GM12874 (cell line): ENCODE results near the gene SSB.

Source experiments
- TF ChIP-seq, protein P1 (sequence below): IDR thresholded peaks from 2 replicates; pipeline ENCODE4 v1.5.1; 2011; ENCODE audit warnings: low read depth, mild to moderate bottlenecking, control low read depth, low read length, moderate library complexity; ENCODE audit not compliant: insufficient read depth

Gene SSB

DNA sequence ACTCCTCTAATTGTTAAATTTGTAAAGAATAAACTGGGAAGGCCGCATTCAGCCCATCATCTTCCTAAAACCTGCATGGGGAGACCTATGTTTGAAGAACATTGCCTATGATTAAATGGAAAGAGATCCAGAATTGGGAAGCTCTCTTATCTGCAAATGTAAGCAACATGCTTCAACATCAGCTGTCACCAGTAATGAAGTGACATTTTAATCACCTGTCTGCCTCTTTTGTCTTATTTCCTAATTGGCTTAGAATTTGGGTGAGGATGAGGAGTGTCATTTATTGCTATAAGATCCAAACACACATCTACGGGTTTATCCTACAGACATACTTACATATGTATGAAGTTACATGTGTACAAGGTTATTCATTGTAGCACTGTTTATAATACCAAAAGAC lies 26.0 kb upstream of the SSB start:
- TF ChIP-seq, protein P1, sequence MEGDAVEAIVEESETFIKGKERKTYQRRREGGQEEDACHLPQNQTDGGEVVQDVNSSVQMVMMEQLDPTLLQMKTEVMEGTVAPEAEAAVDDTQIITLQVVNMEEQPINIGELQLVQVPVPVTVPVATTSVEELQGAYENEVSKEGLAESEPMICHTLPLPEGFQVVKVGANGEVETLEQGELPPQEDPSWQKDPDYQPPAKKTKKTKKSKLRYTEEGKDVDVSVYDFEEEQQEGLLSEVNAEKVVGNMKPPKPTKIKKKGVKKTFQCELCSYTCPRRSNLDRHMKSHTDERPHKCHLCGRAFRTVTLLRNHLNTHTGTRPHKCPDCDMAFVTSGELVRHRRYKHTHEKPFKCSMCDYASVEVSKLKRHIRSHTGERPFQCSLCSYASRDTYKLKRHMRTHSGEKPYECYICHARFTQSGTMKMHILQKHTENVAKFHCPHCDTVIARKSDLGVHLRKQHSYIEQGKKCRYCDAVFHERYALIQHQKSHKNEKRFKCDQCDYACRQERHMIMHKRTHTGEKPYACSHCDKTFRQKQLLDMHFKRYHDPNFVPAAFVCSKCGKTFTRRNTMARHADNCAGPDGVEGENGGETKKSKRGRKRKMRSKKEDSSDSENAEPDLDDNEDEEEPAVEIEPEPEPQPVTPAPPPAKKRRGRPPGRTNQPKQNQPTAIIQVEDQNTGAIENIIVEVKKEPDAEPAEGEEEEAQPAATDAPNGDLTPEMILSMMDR: no peak

DNA sequence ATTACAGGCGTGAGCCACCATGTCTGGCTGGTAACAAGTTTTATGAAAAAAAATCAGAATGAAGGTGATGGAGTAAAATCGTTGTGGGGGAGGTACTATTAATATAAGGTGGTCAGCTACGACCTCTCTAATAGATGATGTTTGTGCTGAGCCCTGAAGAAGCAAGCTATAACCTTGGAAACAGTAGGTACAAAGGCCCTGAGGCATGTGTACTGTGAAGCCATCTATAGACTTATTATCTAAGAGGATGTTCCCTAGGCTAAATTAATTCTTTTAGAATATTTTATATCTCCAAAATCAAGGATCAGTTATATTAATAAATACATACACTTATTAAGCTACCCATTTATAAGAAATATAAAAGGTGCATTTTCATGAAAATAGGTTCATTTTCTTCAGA lies 23.3 kb upstream of the SSB start:
- TF ChIP-seq, protein P1: no peak

DNA sequence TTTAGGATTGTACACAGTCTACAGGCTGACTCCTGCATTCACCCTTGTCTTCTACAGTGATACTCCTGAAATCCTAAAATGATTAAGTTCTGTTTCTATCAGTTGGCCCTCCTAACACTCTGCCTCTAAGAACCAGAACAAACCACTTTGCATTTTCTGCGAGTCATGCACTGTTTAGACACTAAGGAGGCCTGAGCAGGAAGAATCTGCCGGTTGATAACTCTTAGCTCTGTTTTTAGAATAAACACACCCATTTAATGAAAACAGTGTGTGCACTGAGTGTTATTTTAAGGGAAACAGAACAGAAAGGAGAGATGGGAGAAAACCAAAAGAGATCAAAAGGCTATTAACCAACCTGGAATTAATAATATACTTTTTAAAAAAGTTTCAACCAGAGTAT lies 22.9 kb upstream of the SSB start:
- TF ChIP-seq, protein P1: no peak

DNA sequence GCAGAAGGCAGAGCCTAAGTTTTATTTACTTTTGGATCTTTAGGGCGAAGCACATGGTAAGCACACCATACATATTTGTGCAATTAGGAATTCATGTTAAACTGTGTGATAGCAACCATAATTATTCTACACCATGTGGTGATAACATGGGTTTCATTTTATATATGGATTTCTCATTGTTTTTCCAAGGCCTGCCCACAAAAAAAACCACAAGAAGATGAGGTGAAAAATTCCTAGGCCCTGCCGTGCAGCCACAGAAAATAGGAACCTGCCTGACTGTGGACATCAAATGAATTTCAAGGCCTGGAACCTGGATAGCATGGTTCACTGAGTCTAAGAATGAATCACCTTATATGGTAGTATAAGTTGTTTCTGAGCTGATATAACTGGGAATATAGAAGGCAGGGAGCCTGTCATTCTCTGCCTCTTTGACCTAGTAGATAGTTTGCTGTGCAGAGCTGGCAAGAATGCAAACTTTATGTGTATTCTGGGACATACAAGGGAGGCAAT lies 22.4 kb upstream of the SSB start:
- TF ChIP-seq, protein P1: no peak

DNA sequence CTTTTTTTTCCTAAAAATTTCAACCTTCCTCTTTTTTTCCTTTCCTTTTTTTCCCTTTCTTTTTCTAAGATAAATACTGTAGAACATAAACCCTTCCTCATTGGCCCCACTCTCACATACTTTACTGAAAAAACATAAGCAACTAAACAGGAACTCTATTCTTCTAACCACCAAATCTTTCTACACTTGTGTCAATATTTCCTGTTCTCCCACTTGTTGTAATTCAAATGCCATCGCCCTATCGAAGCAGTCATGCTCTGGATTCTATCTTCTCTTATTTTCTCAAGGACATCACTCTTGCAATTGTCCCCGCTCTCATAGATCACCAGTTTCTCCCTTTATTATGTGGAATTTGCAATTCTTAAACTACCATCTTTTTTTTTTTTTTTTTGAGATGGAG lies 20.2 kb upstream of the SSB start:
- TF ChIP-seq, protein P1: no peak

DNA sequence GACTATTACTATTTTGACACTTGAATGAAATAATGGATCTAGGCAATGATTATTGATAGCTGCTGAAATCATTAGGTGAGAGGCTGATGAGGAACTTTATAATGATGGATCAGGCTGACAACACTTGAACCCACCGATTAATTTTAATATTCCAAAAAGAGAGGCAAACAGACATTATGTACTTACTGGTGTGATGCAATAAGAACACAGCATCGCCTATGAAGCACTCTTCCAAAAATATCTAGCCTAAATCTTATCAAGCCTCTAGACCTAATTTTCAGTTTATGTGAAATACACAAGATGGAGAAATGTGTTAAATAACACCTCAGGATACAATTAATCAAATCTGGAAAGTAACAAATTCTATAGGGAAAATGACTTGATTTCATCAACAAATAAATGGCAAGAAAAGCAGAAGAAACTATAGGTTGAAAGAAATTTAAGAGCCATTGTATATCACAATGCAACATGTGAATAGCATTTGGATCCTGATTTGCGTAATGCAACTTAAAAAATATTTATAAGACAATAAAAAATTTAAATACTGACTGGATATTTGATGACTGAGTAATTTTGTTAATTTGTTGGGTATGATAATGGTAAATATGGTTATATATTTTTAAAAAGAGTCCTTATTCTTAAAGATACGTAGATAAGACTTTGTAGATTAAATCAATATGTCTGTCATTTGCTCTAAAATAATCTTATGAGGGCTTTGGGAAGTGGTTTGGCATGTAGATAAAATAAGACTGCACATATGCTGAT lies 17.2 kb upstream of the SSB start:
- TF ChIP-seq, protein P1: no peak

DNA sequence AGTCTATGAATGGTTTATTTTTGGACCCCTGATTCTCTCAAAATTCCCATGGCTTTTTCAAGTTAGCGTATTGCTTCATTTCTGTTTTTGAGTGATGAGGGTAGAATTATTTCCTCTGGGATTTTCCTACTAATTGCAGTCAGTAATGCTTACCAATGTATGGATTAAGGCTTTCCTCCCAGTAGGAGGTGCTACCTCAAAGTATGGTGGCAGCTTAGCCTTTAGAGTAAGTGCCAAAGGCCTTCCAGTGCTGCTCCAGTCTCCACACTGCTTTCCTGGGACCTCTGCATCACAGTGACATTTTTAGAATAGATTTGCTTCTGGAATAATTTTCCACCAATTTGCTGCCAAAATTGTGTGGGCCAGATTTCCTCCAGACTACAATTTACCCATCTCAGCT lies 16.2 kb upstream of the SSB start:
- TF ChIP-seq, protein P1: no peak
